ENCODE measurements around the gene NR1D1. TPM values are rescaled to one million over a fixed set of nuclear protein-coding genes. Genes with fewer than 3 reads are reported as not detected.

Gene NR1D1
- total RNA-seq, 4 donors from 2014 or later = 1.5 to 20.4 (median 18.3) TPM

DNA sequence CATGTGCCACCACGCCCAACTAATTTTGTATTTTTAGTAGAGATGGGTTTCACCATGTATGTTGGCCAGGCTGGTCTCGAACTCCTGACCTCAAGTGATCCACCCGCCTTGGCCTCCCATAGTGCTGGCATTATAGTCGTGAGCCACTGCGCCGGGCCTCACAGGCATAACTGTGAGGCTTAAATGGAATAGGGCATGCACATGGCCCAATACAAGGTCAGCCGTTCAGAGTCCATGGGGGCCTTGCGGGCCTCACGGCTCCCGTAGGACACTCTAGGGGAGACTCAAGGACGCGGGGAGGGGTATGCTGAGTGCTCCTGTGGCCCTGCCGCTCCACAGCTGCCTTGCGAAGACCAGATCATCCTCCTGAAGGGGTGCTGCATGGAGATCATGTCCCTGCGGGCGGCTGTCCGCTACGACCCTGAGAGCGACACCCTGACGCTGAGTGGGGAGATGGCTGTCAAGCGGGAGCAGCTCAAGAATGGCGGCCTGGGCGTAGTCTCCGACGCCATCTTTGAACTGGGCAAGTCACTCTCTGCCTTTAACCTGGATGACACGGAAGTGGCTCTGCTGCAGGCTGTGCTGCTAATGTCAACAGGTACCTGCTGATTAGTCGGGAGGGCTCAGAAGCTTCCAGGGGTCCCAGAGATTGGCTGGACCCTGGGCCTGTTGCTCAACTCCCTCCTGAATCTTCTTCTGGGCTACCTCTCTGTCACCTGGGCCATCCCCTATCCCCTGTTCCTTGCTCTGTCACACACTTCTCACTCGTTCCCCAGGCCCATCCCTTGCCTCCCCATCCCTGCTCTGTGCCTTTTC, 12.3 kb downstream of the NR1D1 start:
- H3K4me3 ChIP-seq = no peak overlapping the region
- WGBS, 2 donors (ENCODE audit: low coverage in 1 of 2) = 69 to 78% methylated on average over 2 to 8 of the region's 28 CpGs
- no peak for ATAC-seq
- H3K27ac ChIP-seq = peak overlapping the region in 3 of 4 donors; percentile 98 to 99 (median 98)
- H3K4me1 ChIP-seq = peaks cover 0 to 68% (median 32%) of the 10 kb centered on the region in 3 donors
- H3K27me3 ChIP-seq = no peaks in the 10 kb centered on the region
- TF ChIP-seq EP300 (IDR thresholded peaks at IDR 0.05) (no peak), POLR2A (IDR thresholded peaks at IDR 0.05) (no peak), POLR2AphosphoS5 (IDR thresholded peaks at IDR 0.05) (no peak)
- TF ChIP-seq, protein P1, sequence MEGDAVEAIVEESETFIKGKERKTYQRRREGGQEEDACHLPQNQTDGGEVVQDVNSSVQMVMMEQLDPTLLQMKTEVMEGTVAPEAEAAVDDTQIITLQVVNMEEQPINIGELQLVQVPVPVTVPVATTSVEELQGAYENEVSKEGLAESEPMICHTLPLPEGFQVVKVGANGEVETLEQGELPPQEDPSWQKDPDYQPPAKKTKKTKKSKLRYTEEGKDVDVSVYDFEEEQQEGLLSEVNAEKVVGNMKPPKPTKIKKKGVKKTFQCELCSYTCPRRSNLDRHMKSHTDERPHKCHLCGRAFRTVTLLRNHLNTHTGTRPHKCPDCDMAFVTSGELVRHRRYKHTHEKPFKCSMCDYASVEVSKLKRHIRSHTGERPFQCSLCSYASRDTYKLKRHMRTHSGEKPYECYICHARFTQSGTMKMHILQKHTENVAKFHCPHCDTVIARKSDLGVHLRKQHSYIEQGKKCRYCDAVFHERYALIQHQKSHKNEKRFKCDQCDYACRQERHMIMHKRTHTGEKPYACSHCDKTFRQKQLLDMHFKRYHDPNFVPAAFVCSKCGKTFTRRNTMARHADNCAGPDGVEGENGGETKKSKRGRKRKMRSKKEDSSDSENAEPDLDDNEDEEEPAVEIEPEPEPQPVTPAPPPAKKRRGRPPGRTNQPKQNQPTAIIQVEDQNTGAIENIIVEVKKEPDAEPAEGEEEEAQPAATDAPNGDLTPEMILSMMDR (IDR thresholded peaks at IDR 0.05) = no peak
- H3K9me3 ChIP-seq = no peaks in the 10 kb centered on the region
- H3K36me3 ChIP-seq = peaks cover 0 to 87% of the 10 kb centered on the region in 2 donors

DNA sequence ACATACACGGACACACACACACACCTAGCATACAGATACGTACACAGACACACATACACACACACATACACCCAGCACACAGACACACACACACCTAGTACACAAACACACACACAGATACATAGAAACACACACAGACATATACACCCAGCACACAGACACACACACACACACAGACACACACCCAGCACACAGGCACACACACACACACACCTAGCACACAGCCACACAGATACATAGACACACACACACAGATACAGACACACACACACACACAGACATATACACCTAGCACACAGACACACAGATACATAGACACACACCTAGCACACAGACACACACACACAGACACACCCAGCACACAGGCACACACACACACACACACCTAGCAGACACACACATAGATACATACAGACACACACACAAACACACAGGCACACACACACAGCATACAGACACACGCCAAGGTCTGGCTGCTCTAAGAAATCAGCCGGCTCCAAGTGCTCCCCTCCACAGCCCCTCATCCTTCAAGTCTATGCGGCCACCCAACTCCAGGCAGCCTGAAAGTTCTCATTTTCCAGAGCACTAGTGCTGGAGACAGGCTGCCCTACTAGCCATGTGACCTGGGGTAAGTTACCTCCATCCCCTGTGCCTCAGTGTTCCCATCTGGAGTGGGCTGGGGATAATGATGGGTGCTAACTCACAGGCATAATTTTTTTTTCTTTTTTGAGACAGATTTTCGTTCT, 13.2 kb downstream of the NR1D1 start:
- Histone ChIP-seq H3K27ac (peak overlapping the region in 3 of 4 donors; percentile 44 to 67 (median 60)), H3K4me3 (no peak overlapping the region), H3K36me3 (peaks cover 0 to 85% of the 10 kb centered on the region in 2 donors), H3K4me1 (peaks cover 0 to 59% (median 23%) of the 10 kb centered on the region in 3 donors), H3K9me3 (no peaks in the 10 kb centered on the region), H3K27me3 (no peaks in the 10 kb centered on the region)
- ATAC-seq = no peak
- TF ChIP-seq POLR2AphosphoS5 (IDR thresholded peaks at IDR 0.05) (no peak), EP300 (IDR thresholded peaks at IDR 0.05) (no peak), POLR2A (IDR thresholded peaks at IDR 0.05) (no peak)
- TF ChIP-seq, protein P1 (IDR thresholded peaks at IDR 0.05) = no peak
- WGBS, 2 donors (ENCODE audit: low coverage in 1 of 2) = 63 to 80% methylated on average over 1 to 2 of the region's 6 CpGs

DNA sequence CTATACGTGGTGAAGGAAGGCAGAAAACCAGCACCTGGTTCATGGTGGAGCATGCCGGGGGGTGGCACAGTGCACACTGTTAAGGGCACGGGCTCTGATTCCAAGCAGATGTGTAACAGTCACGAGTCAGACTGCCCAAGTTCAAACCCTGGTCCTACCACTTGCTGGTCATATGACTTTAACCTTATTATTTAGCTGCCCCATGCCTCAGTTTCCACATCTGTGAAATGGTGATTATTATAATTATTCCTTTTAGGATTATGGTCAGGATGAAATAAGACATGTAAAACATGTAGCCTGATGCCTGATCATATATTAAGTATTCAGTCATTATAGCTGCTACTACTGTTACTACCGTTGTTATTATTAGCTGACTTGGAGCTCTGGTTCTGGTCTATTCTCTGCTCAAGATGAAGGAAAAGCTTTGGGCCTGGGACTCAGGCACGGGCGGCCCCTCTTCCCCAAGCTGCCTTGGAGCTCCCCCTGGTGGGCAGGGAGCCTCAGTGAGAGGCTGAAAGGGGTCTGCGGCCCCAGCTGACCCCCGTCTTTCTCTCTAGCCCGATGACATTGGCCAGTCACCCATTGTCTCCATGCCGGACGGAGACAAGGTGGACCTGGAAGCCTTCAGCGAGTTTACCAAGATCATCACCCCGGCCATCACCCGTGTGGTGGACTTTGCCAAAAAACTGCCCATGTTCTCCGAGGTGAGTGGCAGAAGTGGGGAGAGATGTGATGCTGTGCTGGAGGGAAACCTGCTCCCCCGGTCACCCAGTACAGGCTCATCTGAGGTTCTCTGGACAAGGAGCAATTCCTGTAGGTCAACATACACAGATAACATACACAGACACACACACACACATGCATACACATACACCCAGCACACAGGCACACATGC, 14.0 kb downstream of the NR1D1 start:
- peak; percentile 60 for ATAC-seq
- peak overlapping the region in 3 of 4 donors; percentile 44 to 67 (median 60) for H3K27ac ChIP-seq
- H3K27me3 ChIP-seq = no peaks in the 10 kb centered on the region
- peaks cover 0 to 94% of the 10 kb centered on the region in 2 donors for H3K36me3 ChIP-seq
- no peaks in the 10 kb centered on the region for H3K9me3 ChIP-seq
- no peak overlapping the region for H3K4me3 ChIP-seq
- TF ChIP-seq, protein P1 (IDR thresholded peaks at IDR 0.05) = peak in 3 of 4 experiments; percentile 87 to 95 (median 90)
- TF ChIP-seq POLR2A (IDR thresholded peaks at IDR 0.05) = no peak
- H3K4me1 ChIP-seq = peaks cover 0 to 51% (median 15%) of the 10 kb centered on the region in 3 donors
- WGBS, 2 donors (ENCODE audit: low coverage in 1 of 2) = 45 to 48% methylated on average over 7 to 9 of the region's 17 CpGs

DNA sequence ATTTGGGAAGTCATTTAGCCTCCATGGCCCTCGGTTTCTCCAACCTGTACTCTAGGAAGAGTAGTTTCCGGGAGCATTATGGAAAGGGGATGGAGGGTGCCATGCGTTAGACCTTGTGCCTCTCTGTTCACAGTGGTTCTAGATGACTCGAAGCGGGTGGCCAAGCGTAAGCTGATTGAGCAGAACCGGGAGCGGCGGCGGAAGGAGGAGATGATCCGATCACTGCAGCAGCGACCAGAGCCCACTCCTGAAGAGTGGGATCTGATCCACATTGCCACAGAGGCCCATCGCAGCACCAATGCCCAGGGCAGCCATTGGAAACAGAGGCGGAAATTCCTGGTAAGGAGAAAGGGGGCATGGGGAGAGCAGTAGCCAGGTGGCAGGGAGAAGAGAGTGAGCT, 15.9 kb downstream of the NR1D1 start:
- peaks cover 0 to 94% of the 10 kb centered on the region in 2 donors for H3K36me3 ChIP-seq
- H3K4me1 ChIP-seq = peaks cover 0 to 32% (median 0%) of the 10 kb centered on the region in 3 donors
- ATAC-seq = no peak
- H3K9me3 ChIP-seq = no peaks in the 10 kb centered on the region
- TF ChIP-seq POLR2AphosphoS5 (IDR thresholded peaks at IDR 0.05) (no peak), POLR2A (IDR thresholded peaks at IDR 0.05) (no peak), EP300 (IDR thresholded peaks at IDR 0.05) (no peak)
- TF ChIP-seq, protein P1 (IDR thresholded peaks at IDR 0.05) = no peak
- peak overlapping the region in 2 of 4 donors; percentile 46 to 48 for H3K27ac ChIP-seq
- no peak overlapping the region for H3K4me3 ChIP-seq
- H3K27me3 ChIP-seq = no peaks in the 10 kb centered on the region
- 70% methylated on average over 6 of the region's 14 CpGs; no CpG with 5 or more reads in 1 of the 2 donors for WGBS, 2 donors (ENCODE audit: low coverage in 1 of 2)
